ENCODE data around the gene SPARCL1.
"Not testable (repeated sequence)": the region's sequence is repeated elsewhere in the genome, so short reads cannot be mapped to it uniquely, and the experiment has no call there.

The SPARCL1 gene

DNA sequence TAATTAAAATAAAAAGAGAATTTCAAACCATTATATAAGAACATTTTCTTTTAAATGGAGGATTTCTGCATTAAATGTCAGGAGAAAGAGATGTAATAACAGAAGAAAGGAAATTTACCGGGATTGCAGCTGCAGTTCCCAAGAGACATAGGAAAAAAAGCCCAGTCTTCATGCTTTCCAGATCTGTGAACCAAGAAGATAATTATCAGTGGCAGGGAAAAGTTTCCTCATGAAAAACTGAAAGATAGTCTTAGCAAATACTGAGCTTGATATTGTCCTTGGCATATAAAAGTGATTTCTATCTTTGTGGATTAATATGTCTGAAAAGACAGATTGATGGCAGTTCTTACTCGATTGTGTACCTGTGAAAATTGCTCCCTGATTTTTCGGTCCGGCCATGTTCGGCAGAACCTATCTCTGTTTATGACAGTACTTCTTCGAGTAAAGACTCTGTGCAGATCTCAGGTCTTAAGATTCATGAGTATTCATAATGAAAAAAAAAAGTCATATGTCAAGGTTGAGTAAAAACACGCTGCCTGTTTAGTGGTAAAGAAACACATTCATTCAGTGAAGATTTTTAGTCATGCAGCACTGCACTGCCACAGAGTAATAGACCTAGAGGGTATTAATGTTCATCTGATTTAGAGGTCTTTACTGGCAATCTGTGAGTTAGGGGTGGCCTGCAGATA, 29.6 kb downstream of the SPARCL1 start:
- DNase-seq, result no peak

DNA sequence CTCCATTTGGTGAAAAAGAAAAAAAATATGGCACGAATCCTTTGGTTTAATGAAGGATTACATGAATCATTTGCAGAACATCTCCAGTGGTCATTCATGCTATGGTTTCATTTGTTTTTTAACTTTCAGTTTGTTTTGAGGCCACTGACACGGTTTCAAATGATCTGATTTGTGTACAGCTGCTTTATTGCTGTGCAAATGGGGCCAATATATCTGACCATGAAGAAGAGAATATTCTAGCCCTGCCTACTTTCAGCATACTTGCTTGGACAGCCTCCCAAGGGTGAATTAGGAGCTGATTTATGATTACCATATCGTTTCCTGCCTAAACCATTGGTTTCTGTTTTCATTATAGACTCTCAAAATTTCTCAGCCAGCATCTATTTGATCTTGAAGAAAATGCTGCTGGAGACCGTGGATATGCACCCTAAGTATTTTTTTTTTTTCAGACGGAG, 30.7 kb downstream of the SPARCL1 start:
- no peak for DNase-seq

DNA sequence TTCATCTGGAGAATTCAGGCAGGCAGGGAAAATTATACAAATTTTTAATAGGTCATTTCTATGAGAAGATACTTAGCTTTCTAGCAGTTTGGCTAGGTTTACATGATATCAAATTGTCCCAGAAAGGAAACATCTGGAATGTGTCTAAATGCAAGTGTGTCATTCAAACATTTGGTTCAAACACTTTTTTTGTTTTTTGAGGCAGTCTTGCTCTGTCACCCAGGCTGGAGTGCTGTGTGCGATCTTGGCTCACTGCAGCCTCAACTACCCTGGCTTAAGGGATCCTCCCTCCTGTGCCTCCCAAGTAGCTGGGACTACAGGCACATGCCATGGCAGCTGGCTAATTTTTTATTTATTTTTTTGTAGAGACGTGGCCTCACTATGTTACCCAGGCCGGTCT, 31.6 kb downstream of the SPARCL1 start:
- DNase-seq, result no peak

DNA sequence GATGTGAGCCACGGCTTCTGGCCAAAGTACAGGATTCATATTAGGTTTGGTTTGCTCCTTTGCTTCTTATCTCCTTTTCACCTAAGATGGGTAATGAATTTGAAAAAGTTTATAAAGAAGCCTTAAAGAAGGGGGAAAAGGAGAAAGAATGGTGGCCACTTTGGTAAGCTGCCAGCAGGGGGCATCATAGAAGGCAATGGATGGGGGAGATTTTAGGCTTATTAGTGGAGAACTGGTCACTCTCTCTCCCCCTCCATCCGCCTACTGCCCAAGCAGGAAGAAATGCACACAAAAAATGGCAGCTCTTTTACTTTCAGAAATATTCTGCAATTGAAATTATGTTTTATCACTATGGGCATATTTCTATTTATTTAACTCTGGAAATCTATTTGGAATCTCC, 32.0 kb downstream of the SPARCL1 start:
- DNase-seq, result no peak

DNA sequence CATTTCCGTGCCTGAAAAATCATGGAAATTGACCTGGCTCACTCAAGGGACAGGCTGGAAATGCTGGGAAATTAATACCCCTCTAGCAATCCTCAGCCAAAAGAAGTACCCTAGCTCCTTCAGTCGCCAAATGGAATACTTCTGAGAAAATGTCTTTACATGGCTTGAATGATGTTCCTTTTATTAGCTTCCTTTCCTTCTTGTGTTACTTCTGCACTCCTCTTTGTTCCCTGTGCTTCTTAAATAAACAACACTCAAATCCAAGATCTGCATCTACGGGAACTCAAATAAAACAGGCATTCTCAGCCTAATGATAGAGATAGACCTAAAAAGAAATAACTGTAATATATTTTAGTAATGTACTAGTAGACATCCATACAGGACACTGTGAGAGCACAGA, 36.1 kb downstream of the SPARCL1 start:
- DNase-seq, result no peak

DNA sequence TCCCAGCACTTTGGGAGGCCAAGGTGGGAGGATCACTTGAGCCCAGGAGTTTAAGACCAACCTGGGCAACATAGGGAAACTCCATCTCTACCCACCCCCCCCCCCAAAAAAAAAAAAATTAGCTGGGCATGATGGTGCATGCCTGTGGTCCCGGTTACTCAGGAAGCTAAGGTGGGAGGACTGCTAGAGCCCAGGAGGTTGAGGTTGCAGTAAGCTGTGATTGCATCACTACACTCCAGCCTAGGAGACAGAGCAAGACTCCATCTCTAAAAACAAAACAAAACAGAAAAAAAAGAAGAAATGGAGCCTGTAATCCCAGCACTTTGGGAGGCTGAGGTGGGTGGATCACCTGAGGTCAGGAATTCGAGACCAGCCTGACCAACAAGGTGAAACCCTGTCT, 37.3 kb downstream of the SPARCL1 start:
- DNase-seq, result not testable (repeated sequence)

DNA sequence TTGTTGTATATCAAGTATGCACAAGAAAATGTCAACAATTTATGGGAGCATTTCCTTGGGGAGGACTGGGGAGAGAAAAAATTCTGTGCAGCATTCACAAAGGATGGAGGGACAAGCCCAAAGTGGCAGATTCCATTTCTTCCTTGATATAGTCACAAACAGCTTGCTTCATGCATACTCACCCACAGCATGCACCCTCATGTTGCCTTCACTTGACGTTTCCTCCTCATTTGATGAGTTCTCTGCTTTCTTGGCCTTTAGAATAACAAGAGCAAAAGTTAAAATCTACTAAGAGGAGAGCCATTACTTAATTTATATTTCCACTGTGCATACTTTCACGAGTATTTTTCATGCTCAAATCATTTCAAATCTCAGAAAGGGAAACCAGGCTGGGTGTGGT, 37.7 kb downstream of the SPARCL1 start:
- no peak for DNase-seq

DNA sequence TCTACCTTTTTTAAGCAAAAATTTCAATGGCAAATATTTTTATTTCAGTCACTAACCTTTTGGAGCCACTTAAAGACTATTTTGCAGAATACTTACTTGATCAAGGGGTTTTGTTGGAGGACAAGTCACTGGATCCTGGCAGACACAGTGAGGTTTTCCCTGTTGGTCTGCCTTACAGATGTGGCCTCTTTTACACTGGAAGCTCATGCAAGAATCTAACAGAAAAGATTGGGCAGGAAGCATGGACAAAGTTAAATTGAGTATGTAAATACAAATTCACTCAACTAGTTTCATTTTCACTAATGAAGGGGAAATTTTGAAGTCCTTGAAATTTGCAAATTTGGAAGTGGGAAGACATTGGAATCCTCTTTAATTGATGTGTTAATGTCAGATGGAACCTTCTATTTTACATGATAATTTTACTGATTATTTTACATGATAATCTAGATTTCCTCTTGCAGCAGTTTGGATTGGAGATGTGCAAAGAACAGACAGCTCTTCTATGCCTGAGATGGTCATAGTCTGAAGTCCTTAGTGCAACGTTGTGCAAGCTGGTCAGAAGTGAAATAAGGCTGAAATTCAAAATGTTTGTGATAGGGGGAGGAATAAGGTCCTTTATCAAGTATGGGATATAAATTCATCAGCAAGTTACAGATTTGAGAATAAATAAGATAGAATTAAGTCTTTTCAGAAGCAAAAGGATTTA, 38.4 kb downstream of the SPARCL1 start:
- DNase-seq, result no peak

DNA sequence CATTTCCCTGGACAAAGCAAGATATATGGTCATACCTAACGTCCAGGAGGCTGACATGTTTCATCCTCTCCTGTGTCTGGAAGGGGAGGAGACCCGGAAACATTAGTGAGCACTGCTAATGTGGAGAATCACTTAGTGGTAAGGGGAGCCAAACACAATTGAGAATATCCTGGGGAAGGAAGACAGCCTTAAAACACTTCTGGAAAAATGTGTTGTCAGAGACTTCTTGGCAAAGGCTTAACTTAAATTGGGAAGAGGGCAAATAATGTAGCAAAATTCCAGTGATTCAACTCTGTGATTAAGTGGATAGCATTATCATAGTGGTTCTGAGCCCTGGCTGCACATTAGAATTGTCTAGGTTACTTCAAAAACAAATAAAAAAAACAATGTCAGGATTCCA, 39.5 kb downstream of the SPARCL1 start:
- no peak for DNase-seq

DNA sequence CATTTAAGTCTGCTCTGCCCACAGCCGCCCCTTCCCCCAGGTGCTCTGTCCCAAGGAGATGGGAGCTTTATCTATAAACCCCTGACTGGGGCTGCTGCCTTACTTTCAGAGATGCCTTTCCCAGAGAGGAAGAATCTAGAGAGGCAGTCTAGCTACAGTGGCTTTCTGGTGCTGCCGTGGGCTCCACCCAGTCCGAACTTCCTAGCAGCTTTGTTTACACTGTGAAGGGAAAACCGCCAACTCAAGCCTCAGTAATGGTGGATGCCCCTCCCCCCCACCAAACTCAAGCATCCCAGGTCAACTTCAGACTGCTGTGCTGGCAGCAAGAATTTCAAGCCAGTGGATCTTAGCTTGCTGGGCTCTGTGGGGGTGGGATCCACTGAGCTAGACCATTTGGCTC, 40.5 kb downstream of the SPARCL1 start:
- DNase-seq, result not testable (repeated sequence)

DNA sequence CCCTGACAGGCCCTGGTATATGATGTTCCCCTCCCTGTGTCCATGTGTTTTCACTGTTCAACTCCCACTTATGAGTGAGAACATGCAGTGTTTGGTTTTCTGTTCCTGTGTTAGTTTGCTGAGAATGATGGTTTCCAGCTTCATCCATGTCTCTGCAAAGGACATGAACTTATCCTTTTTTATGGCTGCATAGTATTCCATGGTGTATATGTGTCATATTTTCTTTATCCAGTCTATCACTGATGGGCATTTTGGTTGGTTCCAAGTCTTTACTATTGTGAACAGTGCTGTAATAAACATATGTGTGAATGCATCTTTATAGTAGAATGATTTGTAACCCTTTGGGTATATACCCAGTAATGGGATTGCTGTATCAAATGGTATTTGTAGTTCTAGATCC, 45.9 kb downstream of the SPARCL1 start:
- not testable (repeated sequence) for DNase-seq

DNA sequence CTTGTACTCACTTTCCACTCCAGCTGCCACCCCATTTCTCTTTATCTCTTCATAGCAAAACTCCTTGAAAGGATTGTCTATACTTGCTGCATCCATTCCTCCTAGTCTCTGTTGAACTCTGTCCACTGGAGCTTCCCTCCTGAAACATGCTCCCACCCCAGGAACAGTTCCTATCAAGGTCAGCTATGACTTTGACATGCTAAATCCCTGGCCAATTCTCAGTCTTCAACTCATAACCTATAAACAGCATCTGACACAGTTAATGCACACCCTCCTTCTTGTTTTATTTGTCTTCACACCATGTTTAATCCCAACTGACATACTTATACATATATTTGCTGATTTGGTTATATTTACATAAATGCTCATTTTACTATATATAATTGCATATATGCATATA, 47.8 kb downstream of the SPARCL1 start:
- no peak for DNase-seq

DNA sequence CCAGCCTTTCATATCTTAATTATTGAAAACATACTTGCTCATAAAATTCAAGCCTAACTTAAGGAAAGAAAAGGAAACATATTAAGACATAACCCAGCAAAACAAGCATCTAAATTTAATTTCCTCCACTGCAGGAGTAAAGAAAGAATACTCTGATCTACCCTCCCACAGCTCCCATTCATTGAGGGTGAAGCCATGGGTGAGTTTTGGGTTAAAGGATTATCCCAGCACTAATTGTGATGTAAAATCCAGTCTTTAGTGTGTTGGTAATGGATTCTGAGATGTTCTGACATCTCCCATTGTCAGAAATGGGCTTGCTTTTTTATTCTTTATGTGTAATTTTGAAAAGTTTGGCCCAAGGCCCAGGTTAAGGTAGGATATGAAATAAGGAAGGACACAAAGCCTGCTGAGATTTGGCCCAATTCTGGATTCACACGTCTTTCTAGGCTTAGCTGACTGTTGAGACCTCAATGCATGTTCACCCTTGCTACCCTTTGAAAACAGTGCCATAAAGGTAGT, 50.4 kb downstream of the SPARCL1 start:
- DNase-seq, result no peak

DNA sequence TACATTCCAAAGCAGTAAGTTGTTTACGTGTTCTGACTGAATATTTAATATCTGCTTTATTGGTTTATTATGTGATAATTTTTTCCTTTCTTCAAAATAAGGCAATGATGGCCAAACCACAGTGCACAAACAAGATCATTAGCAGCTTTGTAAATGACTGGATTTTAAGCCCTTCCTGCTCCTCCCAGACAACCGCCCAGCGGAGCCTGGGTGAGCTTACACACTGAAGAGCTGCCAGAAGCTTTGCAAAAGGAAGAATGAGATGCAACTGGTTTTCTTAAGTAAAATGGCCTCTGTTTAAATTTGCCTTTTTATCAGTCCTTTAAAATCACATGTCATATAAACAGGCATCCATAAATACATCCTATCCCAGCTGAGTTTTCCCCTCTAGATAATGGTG, 52.2 kb downstream of the SPARCL1 start:
- DNase-seq, result no peak

DNA sequence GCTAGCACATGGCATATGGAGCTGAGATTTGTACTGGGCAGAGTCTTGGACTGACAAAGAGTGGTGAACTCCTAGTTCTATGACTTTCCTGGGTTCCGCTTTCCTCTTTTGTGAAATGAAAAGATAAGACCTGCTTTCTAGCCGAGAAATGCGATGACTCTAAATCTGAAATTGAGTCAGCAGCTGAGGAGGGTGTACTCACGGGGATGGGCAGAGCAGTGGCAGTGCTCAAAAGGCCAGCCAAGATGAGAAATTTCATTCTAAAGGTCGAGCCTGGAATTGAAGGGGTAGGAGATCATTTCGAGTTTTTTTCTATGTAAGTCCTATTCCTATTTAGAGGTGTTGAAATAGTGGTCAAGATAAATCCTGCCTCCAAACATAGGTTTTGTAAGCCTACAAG, 59.8 kb downstream of the SPARCL1 start:
- DNase-seq, result no peak

DNA sequence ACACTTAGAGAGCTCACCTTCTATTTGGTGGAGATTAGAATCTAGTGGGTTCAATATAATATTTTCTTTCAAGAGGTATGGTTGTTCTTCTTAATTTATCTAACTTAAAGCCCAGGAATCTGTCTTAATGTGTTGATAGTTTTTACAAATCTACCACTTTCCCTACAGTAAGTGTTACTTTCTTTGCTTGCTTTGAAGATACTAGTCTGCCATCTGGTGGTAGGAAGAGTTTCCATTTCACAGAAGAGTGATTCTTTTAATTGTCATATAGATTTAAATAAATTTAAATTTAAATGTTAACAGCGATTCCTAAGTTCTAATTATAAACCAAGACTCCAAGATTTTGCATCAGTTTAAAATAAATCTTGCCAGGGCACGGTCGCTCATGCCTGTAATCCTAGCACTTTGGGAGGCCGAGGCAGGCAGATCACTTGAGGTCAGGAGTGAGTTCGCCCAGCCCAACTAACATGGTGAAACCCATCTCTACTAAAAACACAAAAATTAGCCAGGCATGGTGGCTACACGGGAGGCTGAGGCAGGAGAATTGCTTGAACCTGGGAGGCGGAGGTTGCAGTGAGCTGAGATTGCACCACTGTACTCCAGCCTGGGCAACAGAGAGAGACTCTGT, 63.3 kb downstream of the SPARCL1 start:
- no peak for DNase-seq

DNA sequence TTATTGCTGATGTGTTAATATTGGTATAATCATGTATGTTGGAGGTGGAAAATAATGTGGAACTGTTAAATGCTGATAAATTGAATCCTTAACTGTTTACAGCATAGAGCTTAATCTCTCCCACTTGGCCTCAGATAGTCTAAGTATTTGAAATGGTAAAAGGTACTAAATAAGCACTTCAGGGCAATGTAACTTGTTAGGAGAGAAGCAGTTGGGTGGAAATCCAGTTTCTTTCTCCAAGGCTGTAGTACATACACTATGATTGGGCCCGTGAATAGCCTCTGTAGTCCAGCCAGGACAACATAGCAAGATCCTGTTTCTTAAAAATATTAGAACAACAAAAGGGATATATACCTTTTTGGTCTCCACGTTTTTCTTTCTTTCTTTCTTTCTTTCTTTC, 67.1 kb downstream of the SPARCL1 start:
- DNase-seq, result no peak

DNA sequence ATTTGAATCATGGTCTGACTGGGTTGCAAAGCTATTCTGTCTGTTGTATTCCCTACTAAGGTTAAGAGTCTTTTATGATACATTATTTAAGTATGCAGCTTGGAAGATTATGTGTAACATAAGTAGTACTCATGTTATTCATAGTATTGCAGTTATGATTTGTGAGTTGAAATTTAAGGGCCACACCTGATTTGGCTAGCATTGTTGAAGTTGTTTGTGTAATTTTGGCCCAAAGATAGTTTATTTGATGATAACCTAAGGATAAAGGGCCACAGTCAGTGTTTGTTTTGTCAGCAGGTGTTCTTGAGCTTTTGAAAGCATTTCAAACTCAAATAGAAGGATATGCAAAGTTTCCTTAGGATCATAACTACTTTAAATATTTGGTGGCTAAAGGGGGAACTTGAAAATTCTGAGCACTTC, 67.9 kb downstream of the SPARCL1 start:
- no peak for DNase-seq

DNA sequence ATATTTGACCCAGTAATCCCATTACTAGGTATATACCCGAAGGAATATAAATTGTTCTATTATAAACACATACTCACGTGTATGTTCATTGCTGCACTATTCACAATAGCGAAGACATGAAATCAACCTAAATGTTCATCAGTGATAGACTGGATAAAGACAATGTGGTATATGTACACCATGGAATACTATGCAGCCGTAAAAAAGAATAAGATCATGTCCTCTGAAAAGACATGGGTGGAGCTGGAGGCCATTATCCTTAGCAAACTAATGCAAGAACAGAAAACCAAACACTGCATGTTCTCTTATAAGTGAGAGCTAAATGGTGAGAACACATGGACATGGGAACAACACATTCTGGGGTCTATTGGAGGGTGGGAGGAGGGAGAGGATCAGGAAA, 70.3 kb downstream of the SPARCL1 start:
- no peak for DNase-seq

DNA sequence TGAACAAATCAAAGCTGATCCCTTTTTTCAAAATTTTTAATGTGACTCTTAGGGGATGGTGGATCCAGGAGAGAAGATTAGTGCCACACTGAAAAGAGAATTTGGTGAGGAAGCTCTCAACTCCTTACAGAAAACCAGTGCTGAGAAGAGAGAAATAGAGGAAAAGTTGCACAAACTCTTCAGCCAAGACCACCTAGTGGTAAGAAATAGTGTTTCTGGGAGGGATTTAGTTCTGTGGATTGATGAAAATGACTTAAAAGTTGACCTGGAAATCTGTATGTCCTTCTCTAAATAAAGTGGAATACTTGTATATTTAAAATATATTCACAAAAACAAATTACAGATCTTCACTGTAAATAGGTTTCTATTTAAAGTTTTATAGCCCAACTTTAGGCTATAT, 77.6 kb downstream of the SPARCL1 start:
- DNase-seq, result no peak

DNA sequence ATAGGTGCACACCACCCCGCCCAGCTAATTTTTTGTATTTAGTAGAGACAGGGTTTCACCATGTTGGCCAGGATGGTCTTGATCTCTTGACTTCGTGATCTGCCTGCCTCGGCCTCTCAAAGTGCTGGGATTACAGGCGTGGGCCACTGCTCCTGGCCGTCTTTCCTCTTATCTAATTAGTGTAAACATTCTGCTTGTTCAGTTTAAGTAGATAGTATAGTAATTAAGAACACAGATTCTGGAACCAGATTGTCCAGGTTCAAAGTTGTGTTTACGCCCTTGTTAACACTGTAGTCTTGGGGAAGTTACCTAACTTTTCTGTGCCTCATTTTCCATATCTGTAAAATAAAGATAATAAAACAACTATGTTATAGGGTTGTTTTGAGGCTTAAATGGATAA, 82.8 kb downstream of the SPARCL1 start:
- not testable (repeated sequence) for DNase-seq

DNA sequence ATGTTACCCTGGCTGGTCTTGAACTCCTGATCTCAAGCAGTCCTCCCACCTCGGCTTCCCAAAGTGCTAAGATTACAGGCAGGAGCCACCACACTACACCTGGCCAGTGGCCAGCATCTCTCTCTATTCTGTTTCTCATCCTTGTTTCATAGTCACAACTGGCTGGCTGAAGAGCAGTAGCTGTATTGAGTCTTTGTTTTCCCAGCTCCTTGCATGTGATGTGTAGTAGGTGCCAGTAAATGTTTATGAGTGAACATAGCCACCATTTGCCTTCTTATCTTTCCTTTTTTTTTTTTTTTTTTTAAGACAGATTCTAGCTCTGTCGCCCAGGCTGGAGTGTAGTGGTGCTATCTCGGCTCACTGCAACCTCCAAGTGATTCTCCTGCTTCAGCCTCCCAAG, 83.2 kb downstream of the SPARCL1 start:
- DNase-seq, result no peak

DNA sequence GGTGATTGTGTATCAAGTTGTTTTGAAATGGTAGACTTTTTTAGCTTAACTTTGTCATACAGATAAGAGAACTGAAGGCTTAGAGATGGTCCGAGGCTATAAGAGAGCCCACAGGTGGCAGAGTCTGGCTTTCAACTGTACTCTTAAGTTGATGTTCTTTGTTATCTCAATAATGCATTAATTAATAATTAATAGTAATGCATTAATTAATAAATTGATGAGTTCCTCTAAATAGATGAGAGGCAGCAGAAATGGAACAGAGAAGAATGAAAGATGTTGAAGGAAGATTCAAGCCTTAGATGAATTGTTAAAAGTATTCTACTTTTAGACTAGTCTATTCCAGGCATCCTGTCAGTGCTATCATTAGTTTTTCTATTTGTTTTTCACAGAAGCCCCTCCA, 84.4 kb downstream of the SPARCL1 start:
- DNase-seq, result no peak

DNA sequence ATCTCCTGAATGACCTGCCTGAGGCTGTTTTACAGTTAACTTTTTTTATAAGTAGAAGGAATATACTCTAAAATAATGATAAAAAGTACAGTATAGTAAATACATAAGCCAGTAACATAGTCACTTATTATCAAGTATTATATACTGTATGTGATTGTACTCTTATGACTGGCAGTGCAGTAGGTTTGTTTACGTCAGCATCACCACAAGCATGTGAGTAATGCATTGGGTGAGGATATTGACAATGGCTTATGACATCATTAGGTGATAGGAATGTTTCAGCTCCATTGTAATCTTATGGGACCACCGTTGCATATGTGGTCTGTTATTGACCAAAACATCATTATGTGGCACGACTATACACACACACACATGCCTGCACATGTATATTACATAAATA, 86.3 kb downstream of the SPARCL1 start:
- no peak for DNase-seq

Data from NCI-H774 (cell line).